ENCODE data around the gene NCR1.
"Not testable (repeated sequence)": the region's sequence is repeated elsewhere in the genome, so short reads cannot be mapped to it uniquely, and the experiment has no call there.

NCR1 gene

DNA sequence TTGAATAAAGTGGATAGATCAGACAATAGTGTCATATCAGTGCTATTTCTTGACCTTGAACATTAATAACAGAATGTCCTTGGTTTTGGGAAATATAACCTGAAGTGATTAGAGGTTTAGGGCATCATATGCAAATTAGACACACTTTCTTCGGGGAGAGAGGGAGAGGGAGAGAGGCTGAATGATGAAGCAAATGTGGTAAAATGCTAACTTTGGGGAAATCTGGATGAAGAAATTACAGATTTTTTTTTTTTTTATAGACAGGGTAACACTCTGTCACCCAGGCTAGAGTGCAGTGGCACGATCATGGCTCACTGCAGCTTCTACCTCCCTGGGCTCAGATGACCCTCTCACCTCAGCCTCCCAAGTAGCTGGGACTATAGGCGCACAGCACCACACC lies 3.9 kb upstream of the NCR1 start:
- TF ChIP-seq, protein P1, sequence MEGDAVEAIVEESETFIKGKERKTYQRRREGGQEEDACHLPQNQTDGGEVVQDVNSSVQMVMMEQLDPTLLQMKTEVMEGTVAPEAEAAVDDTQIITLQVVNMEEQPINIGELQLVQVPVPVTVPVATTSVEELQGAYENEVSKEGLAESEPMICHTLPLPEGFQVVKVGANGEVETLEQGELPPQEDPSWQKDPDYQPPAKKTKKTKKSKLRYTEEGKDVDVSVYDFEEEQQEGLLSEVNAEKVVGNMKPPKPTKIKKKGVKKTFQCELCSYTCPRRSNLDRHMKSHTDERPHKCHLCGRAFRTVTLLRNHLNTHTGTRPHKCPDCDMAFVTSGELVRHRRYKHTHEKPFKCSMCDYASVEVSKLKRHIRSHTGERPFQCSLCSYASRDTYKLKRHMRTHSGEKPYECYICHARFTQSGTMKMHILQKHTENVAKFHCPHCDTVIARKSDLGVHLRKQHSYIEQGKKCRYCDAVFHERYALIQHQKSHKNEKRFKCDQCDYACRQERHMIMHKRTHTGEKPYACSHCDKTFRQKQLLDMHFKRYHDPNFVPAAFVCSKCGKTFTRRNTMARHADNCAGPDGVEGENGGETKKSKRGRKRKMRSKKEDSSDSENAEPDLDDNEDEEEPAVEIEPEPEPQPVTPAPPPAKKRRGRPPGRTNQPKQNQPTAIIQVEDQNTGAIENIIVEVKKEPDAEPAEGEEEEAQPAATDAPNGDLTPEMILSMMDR (IDR thresholded peaks at IDR 0.05; ENCODE audit: low read depth, low read length) = no peak

DNA sequence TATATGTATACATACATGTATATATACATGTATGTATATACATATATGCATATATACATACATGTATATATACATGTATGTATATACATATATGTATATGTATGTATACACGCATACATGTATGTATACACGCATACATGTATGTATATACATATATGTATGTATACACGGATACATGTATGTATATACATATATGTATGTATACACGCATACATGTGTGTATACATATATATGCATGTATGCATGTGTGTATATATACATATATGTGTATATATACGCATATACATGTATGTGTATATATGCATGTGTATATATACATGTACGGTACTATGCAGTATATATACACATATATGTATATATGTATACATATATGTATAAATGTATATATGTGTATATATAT lies 2.6 kb upstream of the NCR1 start:
- no peak overlapping the region for H3K4me3 ChIP-seq (ENCODE audit: low read depth, low read length)
- TF ChIP-seq, protein P1 (IDR thresholded peaks at IDR 0.05; ENCODE audit: low read depth, low read length) = no peak

More for the DNA sequence above, 3.9 kb upstream of the NCR1 start:
- H3K4me3 ChIP-seq (ENCODE audit: low read depth, low read length) = no peak overlapping the region

DNA sequence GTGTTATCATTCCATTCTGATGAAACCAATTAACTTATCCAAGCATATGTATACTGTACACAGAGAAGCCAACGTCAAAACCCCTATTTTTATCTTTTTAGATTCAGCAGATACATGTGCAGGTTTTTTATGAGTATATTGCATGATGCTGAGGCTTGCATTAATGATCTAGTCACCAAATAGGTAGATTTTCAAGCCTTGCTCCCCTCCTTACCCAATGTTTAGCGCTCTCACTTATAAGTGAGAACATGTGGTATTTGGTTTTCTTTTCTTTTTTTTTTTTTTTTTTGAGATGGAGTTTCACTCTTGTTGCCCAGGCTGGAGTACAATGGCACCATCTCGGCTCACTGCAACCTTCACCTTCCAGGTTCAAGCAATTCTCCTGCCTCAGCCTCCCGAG lies 1.7 kb upstream of the NCR1 start:
- H3K4me3 ChIP-seq (ENCODE audit: low read depth, low read length) = not testable (repeated sequence)

DNA sequence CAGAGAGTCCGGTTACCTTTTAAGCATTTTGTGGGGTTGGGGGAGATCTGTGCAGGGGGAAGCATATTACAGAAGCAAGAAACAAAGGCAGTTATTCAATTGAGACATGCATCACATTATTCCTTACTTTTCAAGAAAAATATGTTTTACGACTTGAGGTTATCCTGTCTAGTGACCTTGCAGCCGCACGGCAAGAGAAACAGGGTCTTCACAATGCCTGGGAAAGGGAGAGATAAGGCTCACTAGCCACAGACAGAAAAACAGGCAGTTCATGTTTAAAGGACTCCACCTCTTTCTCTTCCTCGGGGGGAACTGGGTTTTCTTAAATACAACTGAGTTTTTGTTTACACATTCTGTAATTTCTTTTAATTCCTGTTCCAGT lies 536 bp upstream of the NCR1 start:
- TF ChIP-seq, protein P1 (IDR thresholded peaks at IDR 0.05; ENCODE audit: low read depth, low read length) = no peak
- H3K4me3 ChIP-seq (ENCODE audit: low read depth, low read length) = no peak overlapping the region

DNA sequence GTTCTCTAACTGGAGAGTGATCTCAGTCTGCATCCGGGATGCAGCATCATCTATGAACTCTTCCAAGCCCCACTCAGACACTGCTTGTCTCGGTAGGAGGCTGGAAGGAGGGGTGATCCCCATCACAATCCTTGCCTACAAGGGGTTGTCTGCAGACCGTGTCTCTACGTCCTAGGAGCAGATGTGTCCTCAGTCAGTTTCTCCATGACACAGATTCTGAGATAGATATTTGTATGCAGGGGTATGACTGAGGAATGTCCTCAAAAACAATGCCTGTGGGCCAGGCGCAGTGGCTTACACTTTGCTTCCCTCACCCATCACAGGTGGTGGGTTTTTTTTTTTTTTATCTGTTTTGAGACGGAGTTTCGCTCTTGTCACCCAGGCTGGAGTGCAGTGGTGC lies 871 bp downstream of the NCR1 start:
- TF ChIP-seq, protein P1 (IDR thresholded peaks at IDR 0.05; ENCODE audit: low read depth, low read length) = no peak

DNA sequence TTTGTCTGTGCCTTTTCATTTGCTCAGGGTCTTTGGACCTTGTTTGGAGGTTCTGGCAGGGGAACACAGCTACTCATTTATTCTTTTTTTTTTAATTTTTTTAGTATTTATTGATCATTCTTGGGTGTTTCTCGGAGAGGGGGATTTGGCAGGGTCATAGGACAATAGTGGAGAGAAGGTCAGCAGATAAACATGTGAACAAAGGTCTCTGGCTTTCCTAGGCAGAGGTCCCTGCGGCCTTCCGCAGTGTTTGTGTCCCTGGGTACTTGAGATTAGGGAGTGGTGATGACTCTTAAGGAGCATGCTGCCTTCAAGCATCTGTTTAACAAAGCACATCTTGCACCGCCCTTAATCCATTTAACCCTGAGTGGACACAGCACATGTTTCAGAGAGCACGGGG lies 2.0 kb downstream of the NCR1 start:
- not testable (repeated sequence) for H3K4me3 ChIP-seq (ENCODE audit: low read depth, low read length)

More for the DNA sequence above, 871 bp downstream of the NCR1 start:
- no peak overlapping the region for H3K4me3 ChIP-seq (ENCODE audit: low read depth, low read length)

DNA sequence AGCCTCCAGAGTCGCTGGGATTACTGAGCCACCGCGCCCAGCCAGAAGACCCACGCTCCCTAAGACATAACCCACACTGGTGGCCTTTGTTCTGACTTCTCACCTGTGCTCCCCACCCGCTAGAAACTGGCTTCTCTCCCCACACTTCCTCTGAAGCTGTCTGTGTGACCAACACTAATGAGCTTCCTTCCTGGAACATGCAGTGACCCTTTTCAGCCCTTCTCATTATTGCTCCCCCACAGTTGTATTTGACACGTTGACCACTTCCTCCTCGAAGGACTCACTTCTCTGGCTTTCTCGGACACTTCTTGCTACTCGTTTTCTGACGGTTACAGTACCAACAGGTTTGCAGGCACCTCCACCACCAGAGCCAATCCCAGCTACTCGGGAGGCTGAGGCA lies 10.9 kb downstream of the NCR1 start:
- no peak overlapping the region for H3K4me3 ChIP-seq (ENCODE audit: low read depth, low read length)
- TF ChIP-seq, protein P1 (IDR thresholded peaks at IDR 0.05; ENCODE audit: low read depth, low read length) = no peak

DNA sequence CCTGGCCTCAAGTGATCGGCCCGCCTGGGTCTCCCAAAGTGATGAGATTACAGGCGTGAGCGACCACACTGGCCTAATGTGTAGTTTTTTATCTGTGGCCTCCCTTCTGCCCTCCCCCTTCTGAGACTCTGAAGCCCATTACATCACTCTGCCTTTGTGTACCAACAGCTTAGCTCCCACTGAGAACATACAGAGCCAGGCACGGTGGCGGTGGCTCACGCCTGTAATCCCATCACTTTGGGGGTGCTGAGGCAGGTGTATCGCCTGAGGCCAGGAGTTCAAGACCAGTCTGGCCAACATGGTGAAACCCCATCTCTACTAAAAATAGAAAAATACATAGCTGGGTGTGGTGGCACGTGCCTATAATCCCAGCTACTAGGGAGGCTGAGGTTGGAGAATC lies 12.6 kb downstream of the NCR1 start:
- TF ChIP-seq, protein P1 (IDR thresholded peaks at IDR 0.05; ENCODE audit: low read depth, low read length) = no peak
- no peak overlapping the region for H3K4me3 ChIP-seq (ENCODE audit: low read depth, low read length)

DNA sequence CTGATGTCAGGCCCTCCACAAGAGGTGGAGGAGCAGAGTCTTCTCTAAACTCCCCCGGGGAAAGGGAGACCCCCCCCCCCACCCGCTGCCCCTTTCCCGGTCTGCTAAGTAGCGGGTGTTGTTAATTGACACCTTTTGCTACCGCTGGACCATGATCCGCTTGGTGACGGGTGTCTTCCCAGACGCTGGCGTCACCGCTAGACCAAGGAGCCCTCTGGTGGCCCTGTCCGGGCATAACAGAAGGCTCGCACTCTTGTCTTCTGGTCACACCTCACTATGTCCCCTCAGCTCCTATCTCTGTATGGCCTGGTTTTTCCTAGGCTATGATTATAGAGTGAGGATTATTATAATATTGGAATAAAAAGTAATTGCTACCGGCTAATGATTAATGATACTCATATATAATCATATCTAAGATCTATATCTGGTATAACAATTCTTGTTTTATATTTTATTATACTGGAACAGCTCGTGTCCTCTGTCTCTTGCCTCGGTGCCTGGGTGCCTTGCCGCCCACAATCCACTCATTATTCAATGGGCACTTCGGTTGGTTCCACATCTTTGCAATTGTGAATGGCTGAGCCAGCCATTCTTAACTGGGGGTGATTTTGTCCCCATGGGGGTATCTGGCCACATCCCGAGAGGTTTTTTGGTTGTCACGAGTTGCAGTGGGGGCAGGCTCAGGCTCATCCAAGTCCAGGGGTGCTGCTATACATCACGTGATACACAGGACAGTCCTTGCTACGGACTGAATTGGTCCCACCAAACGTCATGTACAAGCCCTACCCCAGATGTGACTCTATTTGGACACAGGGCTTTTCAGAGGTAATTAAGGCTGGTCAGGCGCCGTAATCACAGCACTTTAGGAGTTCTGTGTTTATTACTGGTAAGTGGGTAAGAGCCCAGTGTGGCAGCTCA lies 14.0 kb downstream of the NCR1 start:
- not testable (repeated sequence) for H3K4me3 ChIP-seq (ENCODE audit: low read depth, low read length)

All from WI38 (cell line).